Measurements from ENCODE around the gene TRUB1. TPM values are rescaled to one million over a fixed set of nuclear protein-coding genes. Genes with fewer than 3 reads are reported as not detected.
A peak's percentile ranks its signal among the peaks of the same experiment; 100 is the strongest.

Gene TRUB1
- total RNA-seq, 1 donor from 2014 or later = 47.0 TPM

GRCh38 chr10:114975091-114975490, 37.1 kb downstream of the TRUB1 start:
- no peak for DNase-seq (ENCODE audit: low read depth)

GRCh38 chr10:114982989-114983388, 45.0 kb downstream of the TRUB1 start:
- DNase-seq (ENCODE audit: low read depth) = no peak

GRCh38 chr10:114987995-114988394, 50.0 kb downstream of the TRUB1 start:
- DNase-seq (ENCODE audit: low read depth) = no peak

GRCh38 chr10:114990586-114990985, 52.6 kb downstream of the TRUB1 start:
- no peak for DNase-seq (ENCODE audit: low read depth)

GRCh38 chr10:114990991-114991390, 53.0 kb downstream of the TRUB1 start:
- DNase-seq (ENCODE audit: low read depth) = no peak

GRCh38 chr10:114992189-114992775, 54.3 kb downstream of the TRUB1 start:
- DNase-seq (ENCODE audit: low read depth) = no peak

- DNase-seq (ENCODE audit: low read depth) = no peak
These were observed 57.7 kb downstream of the TRUB1 start for GRCh38 chr10:114995468-114996247.

- no peak for DNase-seq (ENCODE audit: low read depth)
These were observed 58.5 kb downstream of the TRUB1 start for GRCh38 chr10:114996542-114996941.

GRCh38 chr10:114998993-114999392, 61.0 kb downstream of the TRUB1 start:
- DNase-seq (ENCODE audit: low read depth) = no peak

- DNase-seq (ENCODE audit: low read depth) = peak; percentile 53
These were observed 63.7 kb downstream of the TRUB1 start for GRCh38 chr10:115001506-115002381.

- DNase-seq (ENCODE audit: low read depth) = no peak
These were observed 65.4 kb downstream of the TRUB1 start for GRCh38 chr10:115003396-115003795.

GRCh38 chr10:115004236-115004862, 66.4 kb downstream of the TRUB1 start:
- no peak for DNase-seq (ENCODE audit: low read depth)

GRCh38 chr10:115005771-115006170, 67.8 kb downstream of the TRUB1 start:
- DNase-seq (ENCODE audit: low read depth) = no peak

GRCh38 chr10:115018185-115018931, 80.4 kb downstream of the TRUB1 start:
- no peak for DNase-seq (ENCODE audit: low read depth)

GRCh38 chr10:115020449-115020848, 82.5 kb downstream of the TRUB1 start:
- DNase-seq (ENCODE audit: low read depth) = no peak

GRCh38 chr10:115022733-115023132, 84.7 kb downstream of the TRUB1 start:
- DNase-seq (ENCODE audit: low read depth) = no peak

GRCh38 chr10:115023715-115024114, 85.7 kb downstream of the TRUB1 start:
- no peak for DNase-seq (ENCODE audit: low read depth)

- no peak for DNase-seq (ENCODE audit: low read depth)
These were observed 86.4 kb downstream of the TRUB1 start for GRCh38 chr10:115024371-115024770.

- no peak for DNase-seq (ENCODE audit: low read depth)
These were observed 88.2 kb downstream of the TRUB1 start for GRCh38 chr10:115026056-115026745.

- DNase-seq (ENCODE audit: low read depth) = no peak
These were observed 88.7 kb downstream of the TRUB1 start for GRCh38 chr10:115026746-115027140.

Measured in renal cortical epithelial cell (primary cell).